GM12874 (cell line): ENCODE results near the gene CNBP.

Source experiments
- CTCF ChIP-seq: IDR thresholded peaks from 2 replicates; pipeline ENCODE4 v1.5.1; 2011; ENCODE audit warnings: low read depth, mild to moderate bottlenecking, control low read depth, low read length, moderate library complexity; ENCODE audit not compliant: insufficient read depth

Gene CNBP

GRCh38 chr3:129160891-129161859 is 22.5 kb downstream of the CNBP start, which contains the start of gene ISY1:
Gene ISY1 (minus strand): TSS chr3:129161063. CDS start chr3:129160975, 88 bp downstream.
- TF ChIP-seq CTCF: peak; percentile 82

GRCh38 chr3:129144786-129145185 is 38.9 kb downstream of the CNBP start:
- TF ChIP-seq CTCF: no peak

- TF ChIP-seq CTCF: no peak
Measured at GRCh38 chr3:129139911-129140310, 43.8 kb downstream of the CNBP start.

- no peak for TF ChIP-seq CTCF
Measured at GRCh38 chr3:129132097-129132866, 51.4 kb downstream of the CNBP start.

- no peak for TF ChIP-seq CTCF
Measured at GRCh38 chr3:129131465-129132088, 52.1 kb downstream of the CNBP start.

GRCh38 chr3:129130291-129130813 is 53.3 kb downstream of the CNBP start:
- TF ChIP-seq CTCF: no peak
